Measurements from ENCODE around the gene KIF26A.

GRCh38 chr14:104181761-104182530 is 43.6 kb downstream of the KIF26A start:
- TF ChIP-seq CTCF (IDR thresholded peaks at IDR 0.05; ENCODE audit: insufficient read depth, low read length, poor library complexity, severe bottlenecking) (no peak), EZH2phosphoT487 (conservative IDR thresholded peaks at IDR 0.05; ENCODE audit: low read length) (no peak)
